Activated T-cell treated with anti-CD3 and anti-CD28 coated beads, Interleukin-2, amount 50 U/mL, for 24 hours (primary cell): ENCODE measurements around the gene SLC6A16.
"Not testable (repeated sequence)": the region's sequence is repeated elsewhere in the genome, so short reads cannot be mapped to it uniquely, and the experiment has no call there.

Experiments
- DNase-seq: peaks from one replicate; pipeline ENCODE4 v3.0.0-alpha.2; 2020
- H3K27ac Mint-ChIP-seq: 2 replicates; pipeline ENCODE4 v1.8.0; 2020; ENCODE audit warnings: mild to moderate bottlenecking, mixed read lengths
- H3K27me3 Mint-ChIP-seq: 2 replicates; pipeline ENCODE4 v1.8.0; 2020; ENCODE audit warnings: mixed read lengths
- H3K36me3 Mint-ChIP-seq: 2 replicates; pipeline ENCODE4 v1.8.0; 2020; ENCODE audit warnings: low read depth, mixed read lengths
- H3K4me1 Mint-ChIP-seq: 2 replicates; pipeline ENCODE4 v1.8.0; 2020; ENCODE audit warnings: low read depth, mixed read lengths
- H3K4me3 Mint-ChIP-seq: 2 replicates; pipeline ENCODE4 v1.8.0; 2020; ENCODE audit warnings: mild to moderate bottlenecking, moderate library complexity, mixed read lengths
- H3K9me3 Mint-ChIP-seq: 2 replicates; pipeline ENCODE4 v1.8.0; 2020; ENCODE audit warnings: mixed read lengths

Gene SLC6A16

GRCh38 chr19:49288205-49288604, 36.8 kb downstream of the SLC6A16 start:
- not testable (repeated sequence) for H3K36me3 Mint-ChIP-seq, H3K27me3 Mint-ChIP-seq, H3K4me3 Mint-ChIP-seq, H3K4me1 Mint-ChIP-seq, H3K9me3 Mint-ChIP-seq, DNase-seq, H3K27ac Mint-ChIP-seq

GRCh38 chr19:49287141-49287770, 37.7 kb downstream of the SLC6A16 start:
- no peaks in the 10 kb centered on the region for H3K36me3 Mint-ChIP-seq
- no peak for DNase-seq
- no peaks in the 10 kb centered on the region for H3K4me1 Mint-ChIP-seq
- no peaks in the 10 kb centered on the region for H3K27me3 Mint-ChIP-seq
- H3K9me3 Mint-ChIP-seq = no peaks in the 10 kb centered on the region
- no peak overlapping the region for H3K27ac Mint-ChIP-seq
- H3K4me3 Mint-ChIP-seq = no peak overlapping the region

GRCh38 chr19:49282184-49282583, 42.8 kb downstream of the SLC6A16 start:
- Mint-ChIP-seq H3K4me1 (no peaks in the 10 kb centered on the region), H3K27me3 (peaks cover 9% of the 10 kb centered on the region), H3K27ac (no peak overlapping the region), H3K9me3 (no peaks in the 10 kb centered on the region), H3K4me3 (no peak overlapping the region), H3K36me3 (no peaks in the 10 kb centered on the region)
- DNase-seq = no peak

GRCh38 chr19:49272204-49272603, 52.8 kb downstream of the SLC6A16 start:
- DNase-seq = no peak
- H3K27me3 Mint-ChIP-seq = peaks cover 11% of the 10 kb centered on the region
- H3K27ac Mint-ChIP-seq = no peak overlapping the region
- peaks cover 12% of the 10 kb centered on the region for H3K4me1 Mint-ChIP-seq
- no peaks in the 10 kb centered on the region for H3K9me3 Mint-ChIP-seq
- no peaks in the 10 kb centered on the region for H3K36me3 Mint-ChIP-seq
- H3K4me3 Mint-ChIP-seq = no peak overlapping the region

GRCh38 chr19:49271080-49271753, 53.8 kb downstream of the SLC6A16 start:
- H3K27ac Mint-ChIP-seq = no peak overlapping the region
- no peak for DNase-seq
- peaks cover 3% of the 10 kb centered on the region for H3K9me3 Mint-ChIP-seq
- H3K36me3 Mint-ChIP-seq = no peaks in the 10 kb centered on the region
- peaks cover 11% of the 10 kb centered on the region for H3K27me3 Mint-ChIP-seq
- no peak overlapping the region for H3K4me3 Mint-ChIP-seq
- peaks cover 12% of the 10 kb centered on the region for H3K4me1 Mint-ChIP-seq

- Mint-ChIP-seq H3K27me3 (peaks cover 16% of the 10 kb centered on the region), H3K9me3 (peaks cover 13% of the 10 kb centered on the region)
- peak; percentile 55 for DNase-seq
- H3K36me3 Mint-ChIP-seq, H3K4me3 Mint-ChIP-seq, H3K27ac Mint-ChIP-seq, H3K4me1 Mint-ChIP-seq: not testable (repeated sequence)
Measured at GRCh38 chr19:49266409-49266808, 58.6 kb downstream of the SLC6A16 start.

GRCh38 chr19:49264258-49264657, 60.7 kb downstream of the SLC6A16 start:
- Mint-ChIP-seq H3K4me1 (no peaks in the 10 kb centered on the region), H3K9me3 (peaks cover 16% of the 10 kb centered on the region), H3K27me3 (peaks cover 25% of the 10 kb centered on the region), H3K4me3 (no peak overlapping the region), H3K27ac (no peak overlapping the region), H3K36me3 (no peaks in the 10 kb centered on the region)
- DNase-seq = no peak

- peaks cover 28% of the 10 kb centered on the region for H3K9me3 Mint-ChIP-seq
- H3K27ac Mint-ChIP-seq = no peak overlapping the region
- no peak overlapping the region for H3K4me3 Mint-ChIP-seq
- DNase-seq = no peak
- peaks cover 3% of the 10 kb centered on the region for H3K36me3 Mint-ChIP-seq
- peaks cover 33% of the 10 kb centered on the region for H3K27me3 Mint-ChIP-seq
- H3K4me1 Mint-ChIP-seq = no peaks in the 10 kb centered on the region
Measured at GRCh38 chr19:49261602-49262001, 63.4 kb downstream of the SLC6A16 start.

- peaks cover 47% of the 10 kb centered on the region for H3K27me3 Mint-ChIP-seq
- H3K27ac Mint-ChIP-seq = no peak overlapping the region
- H3K9me3 Mint-ChIP-seq = peaks cover 20% of the 10 kb centered on the region
- no peak for DNase-seq
- H3K36me3 Mint-ChIP-seq = peaks cover 3% of the 10 kb centered on the region
- no peaks in the 10 kb centered on the region for H3K4me1 Mint-ChIP-seq
- no peak overlapping the region for H3K4me3 Mint-ChIP-seq
Measured at GRCh38 chr19:49256691-49257090, 68.3 kb downstream of the SLC6A16 start.

- peaks cover 48% of the 10 kb centered on the region for H3K27me3 Mint-ChIP-seq
- H3K4me1 Mint-ChIP-seq = no peaks in the 10 kb centered on the region
Measured at GRCh38 chr19:49255674-49256073, 69.3 kb downstream of the SLC6A16 start.

GRCh38 chr19:49249933-49250332, 75.1 kb downstream of the SLC6A16 start:
- H3K27me3 Mint-ChIP-seq = peaks cover 34% of the 10 kb centered on the region
- H3K9me3 Mint-ChIP-seq = no peaks in the 10 kb centered on the region
- no peak overlapping the region for H3K27ac Mint-ChIP-seq
- DNase-seq = no peak
- no peaks in the 10 kb centered on the region for H3K4me1 Mint-ChIP-seq
- H3K36me3 Mint-ChIP-seq = no peaks in the 10 kb centered on the region
- no peak overlapping the region for H3K4me3 Mint-ChIP-seq

More at GRCh38 chr19:49255674-49256073, 69.3 kb downstream of the SLC6A16 start:
- Mint-ChIP-seq H3K4me3 (no peak overlapping the region), H3K27ac (no peak overlapping the region), H3K9me3 (peaks cover 18% of the 10 kb centered on the region), H3K36me3 (peaks cover 3% of the 10 kb centered on the region)
- no peak for DNase-seq

- H3K9me3 Mint-ChIP-seq = no peaks in the 10 kb centered on the region
- no peak overlapping the region for H3K4me3 Mint-ChIP-seq
- peaks cover 22% of the 10 kb centered on the region for H3K27me3 Mint-ChIP-seq
- no peak for DNase-seq
- H3K27ac Mint-ChIP-seq = no peak overlapping the region
- H3K36me3 Mint-ChIP-seq = no peaks in the 10 kb centered on the region
- H3K4me1 Mint-ChIP-seq = no peaks in the 10 kb centered on the region
Measured at GRCh38 chr19:49247676-49248075, 77.3 kb downstream of the SLC6A16 start.

- H3K27ac Mint-ChIP-seq = no peak overlapping the region
- H3K9me3 Mint-ChIP-seq = no peaks in the 10 kb centered on the region
- no peak for DNase-seq
- no peaks in the 10 kb centered on the region for H3K4me1 Mint-ChIP-seq
- peaks cover 4% of the 10 kb centered on the region for H3K27me3 Mint-ChIP-seq
- H3K4me3 Mint-ChIP-seq = no peak overlapping the region
- no peaks in the 10 kb centered on the region for H3K36me3 Mint-ChIP-seq
Measured at GRCh38 chr19:49244256-49244655, 80.7 kb downstream of the SLC6A16 start.

- H3K36me3 Mint-ChIP-seq = no peaks in the 10 kb centered on the region
- no peak overlapping the region for H3K4me3 Mint-ChIP-seq
- H3K4me1 Mint-ChIP-seq = no peaks in the 10 kb centered on the region
- H3K27me3 Mint-ChIP-seq = peaks cover 8% of the 10 kb centered on the region
- no peak overlapping the region for H3K27ac Mint-ChIP-seq
- H3K9me3 Mint-ChIP-seq = no peaks in the 10 kb centered on the region
- DNase-seq = no peak
Measured at GRCh38 chr19:49243726-49244125, 81.3 kb downstream of the SLC6A16 start.

GRCh38 chr19:49243129-49243528, 81.9 kb downstream of the SLC6A16 start:
- no peaks in the 10 kb centered on the region for H3K9me3 Mint-ChIP-seq
- H3K27me3 Mint-ChIP-seq = peaks cover 9% of the 10 kb centered on the region
- no peaks in the 10 kb centered on the region for H3K36me3 Mint-ChIP-seq
- no peaks in the 10 kb centered on the region for H3K4me1 Mint-ChIP-seq
- no peak overlapping the region for H3K4me3 Mint-ChIP-seq
- no peak for DNase-seq
- no peak overlapping the region for H3K27ac Mint-ChIP-seq
